ENCODE measurements around the gene MARCHF4. TPM values are rescaled to one million over a fixed set of nuclear protein-coding genes. Genes with fewer than 3 reads are reported as not detected.

MARCHF4 gene
- total and polyA plus RNA-seq, 2 of the 4 experiments (the other 2 are of a cell fraction): 2.3 to 12.0 TPM

DNA sequence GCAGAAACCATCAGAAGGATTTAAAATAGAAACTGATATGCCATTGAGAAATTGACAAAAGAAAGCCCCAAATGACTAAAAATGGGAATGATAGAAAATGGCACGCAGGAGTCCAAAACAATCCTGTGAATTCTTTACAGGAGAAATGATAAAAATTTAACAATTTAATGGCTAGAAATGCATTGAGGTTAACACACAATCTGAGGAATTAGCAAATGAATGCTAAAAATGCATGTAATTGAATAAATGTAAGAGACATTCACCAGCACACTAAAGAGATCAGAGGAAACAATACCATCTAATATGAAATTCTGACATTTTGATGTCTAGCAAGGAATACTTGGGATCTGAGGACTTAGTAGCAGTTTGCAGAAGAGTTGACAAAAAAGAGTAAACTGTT, 37.0 kb downstream of the MARCHF4 start (continued):
- TF ChIP-seq, protein P1, sequence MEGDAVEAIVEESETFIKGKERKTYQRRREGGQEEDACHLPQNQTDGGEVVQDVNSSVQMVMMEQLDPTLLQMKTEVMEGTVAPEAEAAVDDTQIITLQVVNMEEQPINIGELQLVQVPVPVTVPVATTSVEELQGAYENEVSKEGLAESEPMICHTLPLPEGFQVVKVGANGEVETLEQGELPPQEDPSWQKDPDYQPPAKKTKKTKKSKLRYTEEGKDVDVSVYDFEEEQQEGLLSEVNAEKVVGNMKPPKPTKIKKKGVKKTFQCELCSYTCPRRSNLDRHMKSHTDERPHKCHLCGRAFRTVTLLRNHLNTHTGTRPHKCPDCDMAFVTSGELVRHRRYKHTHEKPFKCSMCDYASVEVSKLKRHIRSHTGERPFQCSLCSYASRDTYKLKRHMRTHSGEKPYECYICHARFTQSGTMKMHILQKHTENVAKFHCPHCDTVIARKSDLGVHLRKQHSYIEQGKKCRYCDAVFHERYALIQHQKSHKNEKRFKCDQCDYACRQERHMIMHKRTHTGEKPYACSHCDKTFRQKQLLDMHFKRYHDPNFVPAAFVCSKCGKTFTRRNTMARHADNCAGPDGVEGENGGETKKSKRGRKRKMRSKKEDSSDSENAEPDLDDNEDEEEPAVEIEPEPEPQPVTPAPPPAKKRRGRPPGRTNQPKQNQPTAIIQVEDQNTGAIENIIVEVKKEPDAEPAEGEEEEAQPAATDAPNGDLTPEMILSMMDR (conservative IDR thresholded peaks at IDR 0.05; ENCODE audit: low read depth, low read length): no peak
- no peak for TF ChIP-seq FOS (IDR thresholded peaks at IDR 0.05; ENCODE audit: low read depth, low read length)
- no peak for TF ChIP-seq MAFK (IDR thresholded peaks at IDR 0.05; ENCODE audit: low read depth, low read length)
- TF ChIP-seq CEBPB (IDR thresholded peaks at IDR 0.05; ENCODE audit: low read depth, low read length): no peak

DNA sequence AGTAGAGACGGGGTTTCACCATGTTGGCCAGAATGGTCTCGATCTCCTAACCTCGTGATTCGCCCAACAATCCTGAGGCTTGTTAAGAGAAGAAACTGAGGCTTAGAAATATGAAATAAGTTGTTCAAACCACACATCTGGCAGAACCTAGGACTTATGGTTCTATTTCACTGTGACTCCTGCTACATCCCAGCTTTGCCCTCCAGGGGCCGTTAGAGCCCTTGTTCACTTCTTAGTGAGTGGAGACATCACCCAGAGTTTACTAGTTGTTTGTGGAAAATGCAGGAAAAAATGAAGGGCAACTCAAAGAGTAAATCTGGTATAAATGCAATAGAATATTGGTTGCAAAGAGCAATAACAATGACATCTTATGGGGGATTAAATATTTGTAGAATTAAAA, 43.9 kb downstream of the MARCHF4 start:
- H2BK20ac ChIP-seq (ENCODE audit: low read depth, low read length): no peak overlapping the region
- no peak overlapping the region for H2AK5ac ChIP-seq (ENCODE audit: low read depth, low read length)
- H2BK15ac ChIP-seq (ENCODE audit: low read depth, low read length): no peak overlapping the region
- H4K8ac ChIP-seq (ENCODE audit: low read depth in 2 of 2, low read length in 2 of 2): no peak overlapping the region
- no peaks in the 10 kb centered on the region for H3K27me3 ChIP-seq (ENCODE audit: control insufficient read depth, insufficient read depth, low read length)
- DNase-seq (no peak), ATAC-seq (ENCODE audit: low read depth) (peak; percentile 51; the same call in 1 of the 2 replicates)
- ChIA-PET CTCF (no interaction called here), POLR2A (ENCODE audit: unreplicated experiment) (interaction anchor here (1.2 kb wide), 1 partner anchor 12 kb away, joined by 3 read pairs; no protein-coding TSS in a partner anchor)
- H3K9me1 ChIP-seq (ENCODE audit: insufficient read depth, low read length): no peaks in the 10 kb centered on the region
- WGBS, 2 experiments (ENCODE audit: extremely low coverage in 2 of 2, insufficient read length in 1 of 2): no CpG with 5 or more reads among the region's 5 CpGs
- intact Hi-C loops (cut with micrococcal nuclease): loop anchor here (5.0 kb wide), 1 partner anchor 74 kb away; no protein-coding TSS in a partner anchor
- no peak overlapping the region for H3K18ac ChIP-seq (ENCODE audit: low read depth, low read length)
- H2BK5ac ChIP-seq (ENCODE audit: low read depth, low read length, poor library complexity, severe bottlenecking): no peak overlapping the region
- H3K36me3 ChIP-seq (ENCODE audit: control insufficient read depth, insufficient read depth, low read length): no peaks in the 10 kb centered on the region
- no peak overlapping the region for H3K4me2 ChIP-seq (ENCODE audit: low read depth, low read length)
- no peak overlapping the region for H3K27ac ChIP-seq (ENCODE audit: insufficient read depth, low read length)
- no peak overlapping the region for H3K4ac ChIP-seq (ENCODE audit: low read depth, low read length)
- H4K5ac ChIP-seq (ENCODE audit: low read depth, low read length): no peak overlapping the region
- H4K20me1 ChIP-seq (ENCODE audit: insufficient read depth, low read length): no peaks in the 10 kb centered on the region
- dilution Hi-C loops (cut with HindIII; ENCODE audit: low sequenced_read_pairs, unreplicated experiment): no loop called here
- no peak overlapping the region for H3K56ac ChIP-seq (ENCODE audit: extremely low read depth, insufficient read depth, low read length)
- no peak overlapping the region for H2AK9ac ChIP-seq (replicated peaks; ENCODE audit: low read depth, low read length, poor library complexity)
- no peak overlapping the region for H3K4me3 ChIP-seq (ENCODE audit: insufficient read depth, low read depth, low read length)
- H3K4me1 ChIP-seq (ENCODE audit: control insufficient read depth, insufficient read depth, low read length): no peaks in the 10 kb centered on the region
- no peak overlapping the region for H2BK120ac ChIP-seq (ENCODE audit: low read depth, low read length)
- no peak overlapping the region for H2AFZ ChIP-seq (replicated peaks; ENCODE audit: low read length, poor library complexity)
- H3K14ac ChIP-seq (replicated peaks; ENCODE audit: low read depth, low read length): no peak overlapping the region
- peaks cover 8 to 18% of the 10 kb centered on the region in 2 experiments; a peak in 3 of 4 replicates for H3K79me1 ChIP-seq (ENCODE audit: low read depth in 1 of 2, low read length in 2 of 2)
- H4K91ac ChIP-seq (ENCODE audit: insufficient read depth, low read depth, low read length): no peak overlapping the region
- in situ Hi-C loops (cut with MboI; ENCODE audit: low sequenced_read_pairs): no loop called here
- H3K23ac ChIP-seq (ENCODE audit: low read depth, low read length): no peak overlapping the region
- H3K9me3 ChIP-seq (ENCODE audit: control insufficient read depth, insufficient read depth, low read length): no peaks in the 10 kb centered on the region
- BruUV-seq (replicated peaks): no TSS peak
- no peak overlapping the region for H3K9ac ChIP-seq (ENCODE audit: low read depth, low read length)
- TF ChIP-seq BHLHE40 (IDR thresholded peaks at IDR 0.05; ENCODE audit: low read depth, low read length) (no peak), POLR2A (IDR thresholded peaks at IDR 0.05; ENCODE audit: low read depth, low read length) (no peak), NFE2L2 (IDR thresholded peaks at IDR 0.05; ENCODE audit: low read depth, low read length) (no peak), RCOR1 (IDR thresholded peaks at IDR 0.05; ENCODE audit: insufficient replicate concordance, low read length) (no peak), ELK1 (IDR thresholded peaks at IDR 0.05; ENCODE audit: borderline replicate concordance, low read depth, low read length) (no peak), MAFK (IDR thresholded peaks at IDR 0.05; ENCODE audit: low read depth, low read length) (no peak), RFX5 (IDR thresholded peaks at IDR 0.05; ENCODE audit: low read depth, low read length) (no peak), RAD21 (IDR thresholded peaks at IDR 0.05; ENCODE audit: low read length) (peak; percentile 56), SMC3 (IDR thresholded peaks at IDR 0.05; ENCODE audit: low read depth, low read length) (peak; percentile 55), MAZ (IDR thresholded peaks at IDR 0.05; ENCODE audit: borderline replicate concordance, low read depth, low read length) (no peak), MXI1 (IDR thresholded peaks at IDR 0.05; ENCODE audit: borderline replicate concordance, low read depth, low read length) (no peak)
- TF ChIP-seq, protein P2, sequence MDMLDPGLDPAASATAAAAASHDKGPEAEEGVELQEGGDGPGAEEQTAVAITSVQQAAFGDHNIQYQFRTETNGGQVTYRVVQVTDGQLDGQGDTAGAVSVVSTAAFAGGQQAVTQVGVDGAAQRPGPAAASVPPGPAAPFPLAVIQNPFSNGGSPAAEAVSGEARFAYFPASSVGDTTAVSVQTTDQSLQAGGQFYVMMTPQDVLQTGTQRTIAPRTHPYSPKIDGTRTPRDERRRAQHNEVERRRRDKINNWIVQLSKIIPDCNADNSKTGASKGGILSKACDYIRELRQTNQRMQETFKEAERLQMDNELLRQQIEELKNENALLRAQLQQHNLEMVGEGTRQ (IDR thresholded peaks at IDR 0.05; ENCODE audit: low read depth, low read length): no peak

Data from IMR-90 (cell line).